GM12891 (cell line): ENCODE measurements around the gene SERHL2.
"Not testable (repeated sequence)": the region's sequence is repeated elsewhere in the genome, so short reads cannot be mapped to it uniquely, and the experiment has no call there.

Experiments
- POLR2A ChIP-seq: IDR thresholded peaks from 2 replicates; pipeline ENCODE4 v1.6.1; 2011; ENCODE audit warnings: low read depth, low read length, control low read depth
- POLR2AphosphoS5 ChIP-seq: IDR thresholded peaks from 2 replicates; pipeline ENCODE4 v1.6.1; 2011; ENCODE audit warnings: low read depth, low read length, control low read depth
- TAF1 ChIP-seq: IDR thresholded peaks from 2 replicates; pipeline ENCODE4 v1.6.1; 2011; ENCODE audit warnings: low read depth, low read length, control low read depth

DNA sequence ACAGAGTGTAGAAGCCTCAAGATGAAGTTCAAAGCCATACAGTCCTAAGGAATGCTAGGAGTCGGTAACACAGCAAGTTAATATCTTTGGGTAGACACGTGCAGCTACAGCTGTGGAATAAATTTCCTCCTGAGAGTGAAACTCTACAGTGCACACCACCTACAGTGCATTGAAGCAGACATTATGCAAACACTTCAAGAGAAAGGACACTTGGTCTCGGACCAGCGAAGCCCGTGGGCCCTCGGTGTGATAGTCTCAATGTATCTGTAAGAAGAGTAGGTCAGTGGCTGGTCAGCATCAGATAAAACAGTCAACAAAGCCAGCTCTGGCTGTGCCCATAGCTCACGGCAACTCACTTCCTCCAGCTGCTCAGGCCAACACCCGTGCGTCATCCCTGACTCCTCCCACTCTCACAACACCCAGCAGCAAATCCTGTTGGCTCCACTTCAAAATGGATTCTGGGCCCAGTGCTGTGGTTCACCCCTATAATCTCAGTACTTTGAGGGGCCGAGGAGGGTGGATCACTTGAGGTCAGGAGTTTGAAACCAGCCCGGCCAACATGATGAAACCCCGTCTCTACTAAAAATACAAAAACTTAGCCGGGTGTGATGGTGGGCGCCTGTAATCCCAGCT, 16.4 kb upstream of the SERHL2 start:
- TF ChIP-seq POLR2A, POLR2AphosphoS5, TAF1: not testable (repeated sequence)
